Right renal cortex interstitium (tissue), 3 donors: ENCODE data around the gene MBNL1. TPM values are rescaled to one million over a fixed set of nuclear protein-coding genes. Genes with fewer than 3 reads are reported as not detected.
A peak's percentile ranks its signal among the peaks of the same experiment; 100 is the strongest.

Source experiments
- DNase-seq, 3 donors: peaks; one replicate each; pipeline ENCODE4 v3.0.0-alpha.2; 2013; ENCODE audit warnings: low read depth in 3 of 3, low spot score in 2 of 3
- polyA plus RNA-seq, 3 donors: library from polyadenylated mRNA; unstranded; fragments of 120-200 nt; gene quantifications; one replicate each; pipeline ENCODE4 v1.2.1, GENCODE V29; 2013; ENCODE audit not compliant: insufficient read length in 3 of 3

Gene MBNL1
- polyA plus RNA-seq, 3 donors = 50.4 to 54.4 (median 50.8) TPM

GRCh38 chr3:152466784-152467183 lies 198.1 kb downstream of the MBNL1 start:
- no peak for DNase-seq

- DNase-seq = no peak
These were observed 200.7 kb downstream of the MBNL1 start for GRCh38 chr3:152469248-152470025.

GRCh38 chr3:152470095-152470494 lies 201.4 kb downstream of the MBNL1 start:
- no peak for DNase-seq

- DNase-seq = no peak
These were observed 202.2 kb downstream of the MBNL1 start for GRCh38 chr3:152470893-152471292.

GRCh38 chr3:152471814-152472671 lies 203.3 kb downstream of the MBNL1 start:
- peak; percentile 31 to 49 (median 48) for DNase-seq

- DNase-seq = no peak
These were observed 203.9 kb downstream of the MBNL1 start for GRCh38 chr3:152472672-152472954.

GRCh38 chr3:152474585-152474984 lies 205.9 kb downstream of the MBNL1 start:
- DNase-seq = no peak

GRCh38 chr3:152477422-152477821 lies 208.7 kb downstream of the MBNL1 start:
- DNase-seq = no peak

GRCh38 chr3:152480282-152480953 lies 211.7 kb downstream of the MBNL1 start:
- no peak for DNase-seq

- no peak for DNase-seq
These were observed 217.6 kb downstream of the MBNL1 start for GRCh38 chr3:152486364-152486763.

- no peak for DNase-seq
These were observed 219.7 kb downstream of the MBNL1 start for GRCh38 chr3:152488449-152488848.

- no peak for DNase-seq
These were observed 223.2 kb downstream of the MBNL1 start for GRCh38 chr3:152491922-152492321.

- DNase-seq = no peak
These were observed 227.6 kb downstream of the MBNL1 start for GRCh38 chr3:152496286-152496685.

GRCh38 chr3:152496716-152497115 lies 228.0 kb downstream of the MBNL1 start:
- no peak for DNase-seq

- no peak for DNase-seq
These were observed 228.7 kb downstream of the MBNL1 start for GRCh38 chr3:152497457-152497856.

GRCh38 chr3:152497890-152498289 lies 229.2 kb downstream of the MBNL1 start:
- DNase-seq = no peak

GRCh38 chr3:152499791-152500385 lies 231.2 kb downstream of the MBNL1 start:
- no peak for DNase-seq

GRCh38 chr3:152505926-152506325 lies 237.2 kb downstream of the MBNL1 start:
- DNase-seq = no peak

GRCh38 chr3:152508705-152509104 lies 240.0 kb downstream of the MBNL1 start:
- no peak for DNase-seq

- DNase-seq = no peak
These were observed 243.2 kb downstream of the MBNL1 start for GRCh38 chr3:152511904-152512303.

- no peak for DNase-seq
These were observed 244.7 kb downstream of the MBNL1 start for GRCh38 chr3:152513301-152513960.
